Tibial nerve (tissue), 4 donors: ENCODE measurements around the gene ZSCAN30. TPM values are rescaled to one million over a fixed set of nuclear protein-coding genes. Genes with fewer than 3 reads are reported as not detected.
A peak's percentile ranks its signal among the peaks of the same experiment; 100 is the strongest.

Experiments used
- DNase-seq, 2 donors: peaks; one replicate each; pipeline ENCODE4 v3.0.0-alpha.2; 2019; ENCODE audit warnings: low spot score in 2 of 2
- H3K27ac ChIP-seq, 4 donors: fragments of 200-600 bp; sonication (generic) in 3 of 4; one replicate each; pipeline ENCODE4 v1.5.1; 2017 to 2019; ENCODE audit warnings: mild to moderate bottlenecking in 1 of 4
- H3K27me3 ChIP-seq, 2 donors: fragments of 200-600 bp; sonication (generic) in 1 of 2; one replicate each; pipeline versions ENCODE4 v1.5.1 to v1.6.0; 2017 to 2019
- H3K36me3 ChIP-seq, 3 donors: fragments of 200-600 bp; sonication (generic); one replicate each; pipeline ENCODE4 v1.5.1; 2018 to 2019
- H3K4me1 ChIP-seq, 4 donors: fragments of 200-600 bp; sonication (generic) in 3 of 4; one replicate each; pipeline ENCODE4 v1.5.1; 2017 to 2019
- H3K4me3 ChIP-seq, 4 donors: fragments of 200-600 bp; sonication (generic) in 3 of 4; one replicate each; pipeline ENCODE4 v1.5.1; 2017 to 2019; ENCODE audit warnings: mild to moderate bottlenecking in 1 of 4, moderate library complexity in 1 of 4
- H3K9me3 ChIP-seq, 4 donors: fragments of 200-600 bp; sonication (generic) in 3 of 4; one replicate each; pipeline ENCODE4 v1.5.1; 2017 to 2019
- CTCF ChIP-seq, 5 experiments: fragments of 200-600 bp in 3 of 5; fragments of 450-650 bp in 2 of 5; sonication (generic) in 3 of 5; IDR thresholded peaks; one replicate each; pipeline ENCODE4 v1.5.1; 2016 to 2019; ENCODE audit warnings: antibody characterized with exemption in 5 of 5, mild to moderate bottlenecking in 3 of 5, moderate library complexity in 2 of 5
- EP300 ChIP-seq, 2 donors: sonication (generic); formaldehyde crosslinking; IDR thresholded peaks; one replicate each; pipeline ENCODE4 v1.6.1; 2017; ENCODE audit warnings: antibody characterized with exemption in 2 of 2, mild to moderate bottlenecking in 1 of 2
- POLR2A ChIP-seq, 2 donors: fragments of 450-650 bp; IDR thresholded peaks; one replicate each; pipeline ENCODE4 v1.6.1; 2017; ENCODE audit warnings: antibody characterized with exemption in 2 of 2, mild to moderate bottlenecking in 2 of 2, moderate library complexity in 2 of 2
- WGBS, 2 donors: methylation state at CpG; one replicate each; pipeline ENCODE4 v1.1.5; 2018; 5-methylcytosine and 5-hydroxymethylcytosine counted together
- total RNA-seq, 4 donors: library from RNA; depleted of rRNA; stranded (reverse); fragments of >200 nt; gene quantifications; one replicate each; pipeline ENCODE4 v1.1.0, GENCODE V29; 2016

The ZSCAN30 gene
- total RNA-seq, 4 donors from 2014 or later: 26.6 to 46.7 (median 32.5) TPM

- H3K9me3 ChIP-seq: peaks cover 0 to 8% (median 0%) of the 10 kb centered on the region in 4 donors
- H3K36me3 ChIP-seq: peaks cover 0 to 43% (median 0%) of the 10 kb centered on the region in 3 donors
- 83 to 96% methylated on average over 3 of the region's 3 CpGs for WGBS, 2 donors
- DNase-seq: no peak
- H3K4me3 ChIP-seq: no peak overlapping the region
- no peak overlapping the region for H3K27ac ChIP-seq
- H3K27me3 ChIP-seq: no peaks in the 10 kb centered on the region
- H3K4me1 ChIP-seq: no peaks in the 10 kb centered on the region
- no peak for TF ChIP-seq EP300 (IDR thresholded peaks at IDR 0.05)
- TF ChIP-seq POLR2A (IDR thresholded peaks at IDR 0.05): no peak
- TF ChIP-seq CTCF (IDR thresholded peaks at IDR 0.05): no peak
These were observed 13.8 kb downstream of the ZSCAN30 start for GRCh38 chr18:35276267-35276666.

- no peak for DNase-seq
- H3K36me3 ChIP-seq: peaks cover 0 to 37% (median 0%) of the 10 kb centered on the region in 3 donors
- TF ChIP-seq POLR2A (IDR thresholded peaks at IDR 0.05) (no peak), EP300 (IDR thresholded peaks at IDR 0.05) (no peak), CTCF (IDR thresholded peaks at IDR 0.05) (no peak)
- no peak overlapping the region for H3K4me3 ChIP-seq
- peaks cover 0 to 13% (median 0%) of the 10 kb centered on the region in 4 donors for H3K9me3 ChIP-seq
- 93 to 95% methylated on average over 27 of the region's 35 CpGs for WGBS, 2 donors
- H3K27ac ChIP-seq: no peak overlapping the region
- H3K27me3 ChIP-seq: no peaks in the 10 kb centered on the region
- H3K4me1 ChIP-seq: peaks cover 0 to 14% (median 4%) of the 10 kb centered on the region in 4 donors
These were observed 18.4 kb downstream of the ZSCAN30 start for GRCh38 chr18:35271656-35272055.

GRCh38 chr18:35268821-35269220 is 21.2 kb downstream of the ZSCAN30 start:
- H3K27me3 ChIP-seq: no peaks in the 10 kb centered on the region
- H3K9me3 ChIP-seq: peaks cover 0 to 13% (median 0%) of the 10 kb centered on the region in 4 donors
- WGBS, 2 donors: 77 to 82% methylated on average over 2 of the region's 2 CpGs
- H3K4me3 ChIP-seq: no peak overlapping the region
- H3K36me3 ChIP-seq: peaks cover 0 to 38% (median 0%) of the 10 kb centered on the region in 3 donors
- DNase-seq: no peak
- no peak overlapping the region for H3K27ac ChIP-seq
- TF ChIP-seq CTCF (IDR thresholded peaks at IDR 0.05) (no peak), POLR2A (IDR thresholded peaks at IDR 0.05) (no peak), EP300 (IDR thresholded peaks at IDR 0.05) (no peak)
- H3K4me1 ChIP-seq: peaks cover 0 to 14% (median 4%) of the 10 kb centered on the region in 4 donors

- peak in 1 of 2 donors; percentile 9 for DNase-seq
- peak overlapping the region; percentile 77 to 90 (median 88) for H3K27ac ChIP-seq
- WGBS, 2 donors: 53 to 56% methylated on average over 30 of the region's 30 CpGs
These were observed 22.2 kb downstream of the ZSCAN30 start for GRCh38 chr18:35267809-35268208.

More at GRCh38 chr18:35267809-35268208, 22.2 kb downstream of the ZSCAN30 start:
- TF ChIP-seq CTCF (IDR thresholded peaks at IDR 0.05): no peak
- no peak for TF ChIP-seq POLR2A (IDR thresholded peaks at IDR 0.05)
- TF ChIP-seq EP300 (IDR thresholded peaks at IDR 0.05): no peak
- peak overlapping the region; percentile 57 to 77 (median 72) for H3K4me3 ChIP-seq
- peaks cover 0 to 38% (median 0%) of the 10 kb centered on the region in 3 donors for H3K36me3 ChIP-seq
- H3K27me3 ChIP-seq: no peaks in the 10 kb centered on the region
- H3K9me3 ChIP-seq: peaks cover 0 to 5% (median 0%) of the 10 kb centered on the region in 4 donors
- peaks cover 0 to 14% (median 4%) of the 10 kb centered on the region in 4 donors for H3K4me1 ChIP-seq
